HepG2 (cell line): Measurements from ENCODE around the gene ANAPC2. TPM values are rescaled to one million over a fixed set of nuclear protein-coding genes. Genes with fewer than 3 reads are reported as not detected.
A peak's percentile ranks its signal among the peaks of the same experiment; 100 is the strongest.

Source experiments
- AHR ChIP-seq: IDR thresholded peaks from 2 replicates; pipeline ENCODE4 v1.6.1; 2018; ENCODE audit warnings: missing genetic modification reagents, missing compliant biosample characterization
- ARID2 ChIP-seq: sonication (generic); formaldehyde crosslinking; IDR thresholded peaks from 2 replicates; pipeline ENCODE4 v1.8.1; 2022; ENCODE audit warnings: mild to moderate bottlenecking, missing genetic modification reagents, borderline replicate concordance
- FOXK1 ChIP-seq: sonication (generic); formaldehyde crosslinking; IDR thresholded peaks from 2 replicates; pipeline ENCODE4 v1.4.0; 2020; ENCODE audit warnings: low read depth, missing genetic modification reagents, borderline replicate concordance
- HMGXB4 ChIP-seq, 2 experiments: sonication (generic) in 1 of 2; formaldehyde crosslinking in 1 of 2; IDR thresholded peaks; 2 replicates each; pipeline versions ENCODE4 v1.4.0 to v1.6.1; 2018 to 2020; ENCODE audit warnings: missing genetic modification reagents in 2 of 2, borderline replicate concordance in 1 of 2, low read depth in 1 of 2, mild to moderate bottlenecking in 1 of 2, missing biosample characterization in 1 of 2
- IKZF5 ChIP-seq: IDR thresholded peaks from 2 replicates; pipeline ENCODE4 v1.6.1; 2018; ENCODE audit warnings: missing genetic modification reagents, mild to moderate bottlenecking, missing compliant biosample characterization
- IRF2 ChIP-seq: IDR thresholded peaks from 2 replicates; pipeline ENCODE4 v1.6.1; 2018; ENCODE audit warnings: missing genetic modification reagents, missing compliant biosample characterization
- KDM6A ChIP-seq: IDR thresholded peaks from 2 replicates; pipeline ENCODE4 v1.6.1; 2016; ENCODE audit warnings: low read depth
- NR2F6 ChIP-seq, 2 experiments: IDR thresholded peaks; 2 replicates each; pipeline ENCODE4 v1.6.1; 2016; ENCODE audit warnings: antibody characterized with exemption in 1 of 2, mild to moderate bottlenecking in 1 of 2
- SRY ChIP-seq: sonication (generic); formaldehyde crosslinking; IDR thresholded peaks from 2 replicates; pipeline ENCODE4 v1.8.0; 2022; ENCODE audit warnings: mild to moderate bottlenecking, missing genetic modification reagents
- SYNCRIP ChIP-seq: fragments of 200-400 bp; formaldehyde crosslinking; IDR thresholded peaks from 2 replicates; pipeline ENCODE4 v1.6.1; 2018; ENCODE audit warnings: mild to moderate bottlenecking, low read depth, low read length; ENCODE audit not compliant: insufficient read depth
- TFDP2 ChIP-seq: sonication (generic); formaldehyde crosslinking; IDR thresholded peaks from 2 replicates; pipeline ENCODE4 v1.4.0; 2020; ENCODE audit warnings: missing genetic modification reagents
- ZNF160 ChIP-seq: sonication (generic); formaldehyde crosslinking; IDR thresholded peaks from 2 replicates; pipeline ENCODE4 v1.8.0; 2022; ENCODE audit warnings: mild to moderate bottlenecking, inconsistent platforms, missing genetic modification reagents
- ZNF20 ChIP-seq: sonication (generic); formaldehyde crosslinking; IDR thresholded peaks from 2 replicates; pipeline ENCODE4 v1.4.0; 2020; ENCODE audit warnings: mild to moderate bottlenecking, moderate library complexity, missing genetic modification reagents
- ZNF317 ChIP-seq: sonication (generic); formaldehyde crosslinking; IDR thresholded peaks from 2 replicates; pipeline ENCODE4 v1.5.0; 2020; ENCODE audit warnings: mild to moderate bottlenecking, missing genetic modification reagents
- ZNF562 ChIP-seq: sonication (generic); formaldehyde crosslinking; IDR thresholded peaks from 2 replicates; pipeline ENCODE4 v1.8.0; 2022; ENCODE audit warnings: missing genetic modification reagents, borderline replicate concordance
- polyA plus RNA-seq, 8 experiments: library from polyadenylated mRNA; depleted of rRNA in 3 of 8; stranded (reverse) in 7 of 8; unstranded in 1 of 8; fragments of >200 nt; fragmentation: Illumina TruSeq in 4 of 8; extraction: Trizol in 4 of 8; gene quantifications; 2 replicates each; pipeline versions ENCODE4 v1.2.1 to v1.2.3, GENCODE V29; 2011 to 2016; ENCODE audit warnings: low read depth in 4 of 8, missing spikeins in 1 of 8, mixed read lengths in 1 of 8; ENCODE audit not compliant: insufficient read depth in 1 of 8
- total RNA-seq, 5 experiments: library from RNA; depleted of rRNA; stranded (reverse); fragments of >200 nt; fragmentation: Illumina TruSeq; extraction: Trizol; gene quantifications; 2 replicates each; pipeline ENCODE4 v1.2.3, GENCODE V29; 2016; ENCODE audit warnings: low read depth in 1 of 5
- TF ChIP-seq, protein P1 (sequence below): sonication (generic); formaldehyde crosslinking; IDR thresholded peaks from 2 replicates; pipeline ENCODE4 v1.8.1; 2022; ENCODE audit warnings: mild to moderate bottlenecking, missing genetic modification reagents
- TF ChIP-seq, protein P2 (sequence below): sonication (generic); formaldehyde crosslinking; IDR thresholded peaks from 2 replicates; pipeline ENCODE4 v1.5.1; 2020; ENCODE audit warnings: mild to moderate bottlenecking, missing genetic modification reagents, borderline replicate concordance

Gene ANAPC2
- total and polyA plus RNA-seq, 2 of the 13 experiments (the other 11 are each of a cell fraction or from before 2014, with no cell fraction given) = 12.3 to 15.4 TPM

- TF ChIP-seq HMGXB4 (CRISPR knock-in tag; IDR thresholded peaks at IDR 0.05; ENCODE audit: borderline replicate concordance in 1 of 2, low read depth in 1 of 2) (peak in 1 of 2 experiments; percentile 67; a peak in 2 of 4 replicates), AHR (CRISPR knock-in tag) (no peak; the same call in 1 of the 2 replicates), ZNF317 (CRISPR knock-in tag) (no peak), ZNF160 (CRISPR knock-in tag) (no peak), IKZF5 (0 out of 2 replicates have a peak, but pooled peaks have one; percentile 30), SRY (CRISPR knock-in tag) (peak; percentile 53; the same call in 1 of the 2 replicates), KDM6A (CRISPR knock-in tag) (no peak), IRF2 (CRISPR knock-in tag) (peak; percentile 22; the same call in 1 of the 2 replicates), ZNF562 (CRISPR knock-in tag) (no peak), ARID2 (CRISPR knock-in tag) (no peak), TFDP2 (CRISPR knock-in tag) (no peak), ZNF20 (CRISPR knock-in tag) (no peak), SYNCRIP (no peak), NR2F6 (IDR thresholded peaks at IDR 0.05) (peak; percentile 68), NR2F6 (CRISPR knock-in tag; IDR thresholded peaks at IDR 0.05) (peak; percentile 72), FOXK1 (no peak)
- TF ChIP-seq, protein P1, sequence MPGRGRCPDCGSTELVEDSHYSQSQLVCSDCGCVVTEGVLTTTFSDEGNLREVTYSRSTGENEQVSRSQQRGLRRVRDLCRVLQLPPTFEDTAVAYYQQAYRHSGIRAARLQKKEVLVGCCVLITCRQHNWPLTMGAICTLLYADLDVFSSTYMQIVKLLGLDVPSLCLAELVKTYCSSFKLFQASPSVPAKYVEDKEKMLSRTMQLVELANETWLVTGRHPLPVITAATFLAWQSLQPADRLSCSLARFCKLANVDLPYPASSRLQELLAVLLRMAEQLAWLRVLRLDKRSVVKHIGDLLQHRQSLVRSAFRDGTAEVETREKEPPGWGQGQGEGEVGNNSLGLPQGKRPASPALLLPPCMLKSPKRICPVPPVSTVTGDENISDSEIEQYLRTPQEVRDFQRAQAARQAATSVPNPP (CRISPR knock-in tag) = no peak
- TF ChIP-seq, protein P2, sequence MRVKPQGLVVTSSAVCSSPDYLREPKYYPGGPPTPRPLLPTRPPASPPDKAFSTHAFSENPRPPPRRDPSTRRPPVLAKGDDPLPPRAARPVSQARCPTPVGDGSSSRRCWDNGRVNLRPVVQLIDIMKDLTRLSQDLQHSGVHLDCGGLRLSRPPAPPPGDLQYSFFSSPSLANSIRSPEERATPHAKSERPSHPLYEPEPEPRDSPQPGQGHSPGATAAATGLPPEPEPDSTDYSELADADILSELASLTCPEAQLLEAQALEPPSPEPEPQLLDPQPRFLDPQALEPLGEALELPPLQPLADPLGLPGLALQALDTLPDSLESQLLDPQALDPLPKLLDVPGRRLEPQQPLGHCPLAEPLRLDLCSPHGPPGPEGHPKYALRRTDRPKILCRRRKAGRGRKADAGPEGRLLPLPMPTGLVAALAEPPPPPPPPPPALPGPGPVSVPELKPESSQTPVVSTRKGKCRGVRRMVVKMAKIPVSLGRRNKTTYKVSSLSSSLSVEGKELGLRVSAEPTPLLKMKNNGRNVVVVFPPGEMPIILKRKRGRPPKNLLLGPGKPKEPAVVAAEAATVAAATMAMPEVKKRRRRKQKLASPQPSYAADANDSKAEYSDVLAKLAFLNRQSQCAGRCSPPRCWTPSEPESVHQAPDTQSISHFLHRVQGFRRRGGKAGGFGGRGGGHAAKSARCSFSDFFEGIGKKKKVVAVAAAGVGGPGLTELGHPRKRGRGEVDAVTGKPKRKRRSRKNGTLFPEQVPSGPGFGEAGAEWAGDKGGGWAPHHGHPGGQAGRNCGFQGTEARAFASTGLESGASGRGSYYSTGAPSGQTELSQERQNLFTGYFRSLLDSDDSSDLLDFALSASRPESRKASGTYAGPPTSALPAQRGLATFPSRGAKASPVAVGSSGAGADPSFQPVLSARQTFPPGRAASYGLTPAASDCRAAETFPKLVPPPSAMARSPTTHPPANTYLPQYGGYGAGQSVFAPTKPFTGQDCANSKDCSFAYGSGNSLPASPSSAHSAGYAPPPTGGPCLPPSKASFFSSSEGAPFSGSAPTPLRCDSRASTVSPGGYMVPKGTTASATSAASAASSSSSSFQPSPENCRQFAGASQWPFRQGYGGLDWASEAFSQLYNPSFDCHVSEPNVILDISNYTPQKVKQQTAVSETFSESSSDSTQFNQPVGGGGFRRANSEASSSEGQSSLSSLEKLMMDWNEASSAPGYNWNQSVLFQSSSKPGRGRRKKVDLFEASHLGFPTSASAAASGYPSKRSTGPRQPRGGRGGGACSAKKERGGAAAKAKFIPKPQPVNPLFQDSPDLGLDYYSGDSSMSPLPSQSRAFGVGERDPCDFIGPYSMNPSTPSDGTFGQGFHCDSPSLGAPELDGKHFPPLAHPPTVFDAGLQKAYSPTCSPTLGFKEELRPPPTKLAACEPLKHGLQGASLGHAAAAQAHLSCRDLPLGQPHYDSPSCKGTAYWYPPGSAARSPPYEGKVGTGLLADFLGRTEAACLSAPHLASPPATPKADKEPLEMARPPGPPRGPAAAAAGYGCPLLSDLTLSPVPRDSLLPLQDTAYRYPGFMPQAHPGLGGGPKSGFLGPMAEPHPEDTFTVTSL = peak; percentile 75; the same call in 1 of the 2 replicates
These were observed 41.7 kb upstream of the ANAPC2 start (continued) for GRCh38 chr9:137229903-137230704.
